ENCODE measurements around the gene PSTPIP1.

PSTPIP1 gene

DNA sequence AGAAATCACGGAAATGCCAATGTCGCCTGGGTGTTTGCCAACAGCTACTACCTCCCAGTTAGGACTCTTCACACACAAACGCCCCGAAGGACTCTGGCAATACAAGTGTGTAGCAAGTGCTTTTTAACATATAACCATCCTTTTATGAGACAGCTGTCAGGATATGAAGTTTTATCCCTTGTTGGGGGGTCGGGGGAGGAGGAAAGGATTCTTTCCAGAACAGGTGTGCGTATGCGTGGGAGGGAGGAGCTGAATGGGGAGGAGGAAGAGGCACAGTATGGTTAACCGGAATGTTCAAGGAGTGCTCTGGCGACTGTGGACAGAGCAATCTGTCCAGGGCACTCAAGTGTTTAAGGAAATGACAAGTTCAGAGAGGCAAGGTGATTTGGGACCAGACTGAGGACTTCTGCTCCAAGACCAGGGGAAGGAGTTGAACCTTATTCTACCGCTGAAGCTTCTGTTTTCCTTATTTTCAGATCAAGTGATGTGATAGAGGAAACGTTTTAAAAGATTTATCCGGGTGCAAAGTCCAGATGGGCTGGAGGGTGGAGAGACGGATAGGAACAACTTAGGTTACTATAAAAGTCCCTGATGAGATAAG, 74.7 kb downstream of the PSTPIP1 start:
- Histone ChIP-seq H3K4me2 (ENCODE audit: low read length) (peak overlapping the region; percentile 92), H3K4me3 (ENCODE audit: low read depth, low read length) (peak overlapping the region; percentile 84), H3K27ac (peak overlapping the region; percentile 66), H3K9me3 (ENCODE audit: control insufficient read depth, low read length) (no peaks in the 10 kb centered on the region), H3K36me3 (ENCODE audit: control insufficient read depth, insufficient read depth, low read length) (no peaks in the 10 kb centered on the region), H3K4me1 (peaks cover 7% of the 10 kb centered on the region), H2AFZ (no peak overlapping the region), H3K9ac (no peak overlapping the region), H3K27me3 (ENCODE audit: control insufficient read depth, insufficient read depth, low read length) (no peaks in the 10 kb centered on the region), H3K79me2 (peaks cover 19% of the 10 kb centered on the region)
- TF ChIP-seq, protein P1, sequence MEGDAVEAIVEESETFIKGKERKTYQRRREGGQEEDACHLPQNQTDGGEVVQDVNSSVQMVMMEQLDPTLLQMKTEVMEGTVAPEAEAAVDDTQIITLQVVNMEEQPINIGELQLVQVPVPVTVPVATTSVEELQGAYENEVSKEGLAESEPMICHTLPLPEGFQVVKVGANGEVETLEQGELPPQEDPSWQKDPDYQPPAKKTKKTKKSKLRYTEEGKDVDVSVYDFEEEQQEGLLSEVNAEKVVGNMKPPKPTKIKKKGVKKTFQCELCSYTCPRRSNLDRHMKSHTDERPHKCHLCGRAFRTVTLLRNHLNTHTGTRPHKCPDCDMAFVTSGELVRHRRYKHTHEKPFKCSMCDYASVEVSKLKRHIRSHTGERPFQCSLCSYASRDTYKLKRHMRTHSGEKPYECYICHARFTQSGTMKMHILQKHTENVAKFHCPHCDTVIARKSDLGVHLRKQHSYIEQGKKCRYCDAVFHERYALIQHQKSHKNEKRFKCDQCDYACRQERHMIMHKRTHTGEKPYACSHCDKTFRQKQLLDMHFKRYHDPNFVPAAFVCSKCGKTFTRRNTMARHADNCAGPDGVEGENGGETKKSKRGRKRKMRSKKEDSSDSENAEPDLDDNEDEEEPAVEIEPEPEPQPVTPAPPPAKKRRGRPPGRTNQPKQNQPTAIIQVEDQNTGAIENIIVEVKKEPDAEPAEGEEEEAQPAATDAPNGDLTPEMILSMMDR (IDR thresholded peaks at IDR 0.05), result no peak

DNA sequence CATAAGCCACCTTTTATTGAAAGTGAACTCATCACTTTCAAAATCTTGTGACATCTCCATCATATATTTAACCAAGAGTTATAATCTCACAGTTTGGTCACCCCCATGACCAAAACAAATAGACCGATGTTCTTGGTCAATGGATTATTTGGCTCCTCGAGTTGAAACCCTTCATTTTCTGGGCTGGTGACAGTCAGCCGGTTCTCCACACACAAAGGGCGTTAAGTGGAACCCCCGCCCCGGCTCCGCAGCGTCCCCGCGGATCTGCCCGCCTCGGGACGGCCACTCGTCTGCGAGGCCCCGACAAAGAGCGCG, 75.2 kb downstream of the PSTPIP1 start:
- peak overlapping the region; percentile 92 for H3K4me2 ChIP-seq (ENCODE audit: low read length)

DNA sequence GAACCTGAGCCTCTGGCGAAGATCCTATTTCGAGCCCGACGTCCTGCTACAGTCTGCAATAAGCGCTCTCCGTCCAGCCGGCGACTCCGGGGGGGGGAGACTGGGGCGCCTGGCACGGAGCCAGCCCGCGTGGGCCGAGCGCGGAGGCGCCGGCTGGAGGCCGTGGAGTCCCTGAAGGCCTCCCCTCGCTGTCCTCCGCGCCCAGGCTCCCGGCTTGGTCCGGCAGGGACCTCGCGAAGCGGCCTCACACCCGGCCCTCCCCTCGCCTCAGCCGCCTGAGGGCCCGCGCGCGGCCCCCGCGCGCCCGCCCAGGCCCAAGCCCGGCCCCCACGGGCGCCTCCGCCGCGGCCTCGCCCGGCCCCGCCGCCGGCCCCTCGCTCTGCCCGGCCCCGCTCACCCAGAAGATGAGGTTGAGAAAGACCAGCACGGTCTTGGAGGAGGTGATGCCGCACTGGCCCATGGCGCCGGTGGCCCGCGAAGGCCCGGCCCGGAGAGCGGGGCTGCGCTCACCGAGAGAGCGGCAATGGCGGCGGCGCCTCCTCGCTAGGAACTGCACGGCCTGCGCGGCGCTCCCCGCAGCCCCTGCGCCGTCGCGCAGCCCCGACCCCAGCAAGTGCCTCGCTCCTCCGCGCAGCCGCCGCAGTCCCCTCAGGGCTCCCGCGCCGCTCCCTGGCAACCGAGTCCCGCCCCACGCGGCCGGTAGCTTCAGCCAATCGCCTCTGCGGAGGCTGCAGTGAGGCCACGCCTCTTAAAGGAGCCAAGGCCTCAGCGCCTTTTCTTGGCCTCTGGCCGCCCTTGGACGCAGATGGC, 75.8 kb downstream of the PSTPIP1 start, which contains the start of gene TSPAN3:
Gene TSPAN3, minus strand, starts transcription at position 615 of the 810 bp plus-strand sequence. Its CDS starts 155 bp downstream, at position 460.
- peak within 1 kb of the TSS; percentile 96 for H2AFZ ChIP-seq
- peaks cover 4% of the 10 kb centered on the region for H3K4me1 ChIP-seq
- H3K9ac ChIP-seq, result peak within 1 kb of the TSS; percentile 29
- H3K4me3 ChIP-seq (ENCODE audit: low read depth, low read length), result peak within 1 kb of the TSS; percentile 84
- H3K27me3 ChIP-seq (ENCODE audit: control insufficient read depth, insufficient read depth, low read length), result no peaks in the 10 kb centered on the region
- peak within 1 kb of the TSS; percentile 83 for H3K27ac ChIP-seq
- peak within 1 kb of the TSS; percentile 92 for H3K4me2 ChIP-seq (ENCODE audit: low read length)
- H3K79me2 ChIP-seq, result peaks cover 17% of the 10 kb centered on the region
- no peaks in the 10 kb centered on the region for H3K9me3 ChIP-seq (ENCODE audit: control insufficient read depth, low read length)
- TF ChIP-seq, protein P1 (IDR thresholded peaks at IDR 0.05), result no peak
- no peaks in the 10 kb centered on the region for H3K36me3 ChIP-seq (ENCODE audit: control insufficient read depth, insufficient read depth, low read length)

More for the DNA sequence above, 75.2 kb downstream of the PSTPIP1 start:
- peak overlapping the region; percentile 66 for H3K27ac ChIP-seq
- peaks cover 5% of the 10 kb centered on the region for H3K4me1 ChIP-seq
- no peaks in the 10 kb centered on the region for H3K27me3 ChIP-seq (ENCODE audit: control insufficient read depth, insufficient read depth, low read length)
- no peaks in the 10 kb centered on the region for H3K36me3 ChIP-seq (ENCODE audit: control insufficient read depth, insufficient read depth, low read length)
- TF ChIP-seq, protein P1 (IDR thresholded peaks at IDR 0.05), result no peak
- H3K4me3 ChIP-seq (ENCODE audit: low read depth, low read length), result peak overlapping the region; percentile 84
- peak overlapping the region; percentile 53 for H2AFZ ChIP-seq
- H3K79me2 ChIP-seq, result peaks cover 19% of the 10 kb centered on the region
- peak overlapping the region; percentile 29 for H3K9ac ChIP-seq
- H3K9me3 ChIP-seq (ENCODE audit: control insufficient read depth, low read length), result no peaks in the 10 kb centered on the region

DNA sequence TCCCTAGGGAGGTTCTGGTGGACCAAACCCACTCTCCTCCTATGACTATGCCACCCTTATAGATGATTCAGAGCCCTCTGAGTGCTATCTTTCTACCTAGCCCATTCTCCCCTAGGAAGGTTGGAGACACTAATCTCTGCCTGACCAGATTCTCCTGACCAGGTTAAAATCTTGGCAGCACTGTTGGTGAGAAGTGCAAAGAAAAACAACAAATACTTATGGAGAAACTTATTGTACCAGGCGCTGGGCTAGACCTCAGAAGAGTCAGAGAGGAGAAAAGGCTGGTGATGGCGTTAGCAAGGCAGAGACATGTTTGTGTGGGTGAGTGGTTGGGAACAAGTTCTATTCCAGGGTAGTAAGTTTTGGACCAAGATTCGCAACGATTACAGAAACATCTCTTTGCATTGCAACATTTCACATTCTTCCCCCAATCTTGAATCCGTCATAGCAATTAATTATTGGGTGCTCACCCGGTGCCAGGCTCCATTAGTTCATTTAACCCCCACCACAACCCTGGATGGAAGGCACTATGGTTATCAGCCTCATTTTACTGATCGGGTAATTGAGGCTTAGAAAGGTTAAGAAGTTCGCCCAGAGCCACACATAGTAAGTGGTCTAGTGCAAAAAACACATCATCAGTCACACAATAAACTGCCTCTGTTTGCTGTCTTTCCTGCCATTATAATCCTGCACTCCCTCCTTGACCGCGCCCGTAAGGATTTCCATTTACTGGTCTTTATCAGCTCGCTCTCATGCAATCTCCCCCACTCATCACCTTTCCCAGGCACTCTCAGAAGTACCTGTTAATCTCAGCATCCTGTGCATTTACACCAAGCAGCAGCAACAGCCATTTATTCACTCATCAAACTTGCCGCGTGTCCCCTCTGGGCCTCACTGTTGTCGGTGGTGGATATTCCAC, 76.6 kb downstream of the PSTPIP1 start:
- Histone ChIP-seq H3K4me3 (ENCODE audit: low read depth, low read length) (peak overlapping the region; percentile 69), H3K9me3 (ENCODE audit: control insufficient read depth, low read length) (no peaks in the 10 kb centered on the region), H3K9ac (no peak overlapping the region), H3K79me2 (peaks cover 15% of the 10 kb centered on the region), H3K4me2 (ENCODE audit: low read length) (peak overlapping the region; percentile 64), H3K4me1 (peaks cover 4% of the 10 kb centered on the region), H3K36me3 (ENCODE audit: control insufficient read depth, insufficient read depth, low read length) (no peaks in the 10 kb centered on the region), H3K27me3 (ENCODE audit: control insufficient read depth, insufficient read depth, low read length) (no peaks in the 10 kb centered on the region), H2AFZ (peak overlapping the region; percentile 96), H3K27ac (peak overlapping the region; percentile 83)
- TF ChIP-seq, protein P1 (IDR thresholded peaks at IDR 0.05), result no peak

Data from parathyroid adenoma (tissue), 2 donors.